Transverse colon (tissue), 4 donors: ENCODE data around the gene NUTF2.

ENCODE experiments used
- CTCF ChIP-seq, 5 experiments: fragments of 200-600 bp in 3 of 5; fragments of 450-650 bp in 2 of 5; sonication (generic) in 3 of 5; IDR thresholded peaks; 1 replicate in 2 of 5; 2 replicates in 3 of 5; pipeline ENCODE4 v1.5.1; 2016 to 2017; ENCODE audit warnings: antibody characterized with exemption in 5 of 5, inconsistent platforms in 3 of 5, mild to moderate bottlenecking in 2 of 5, moderate library complexity in 1 of 5
- EP300 ChIP-seq: sonication (generic); formaldehyde crosslinking; IDR thresholded peaks from one replicate; pipeline ENCODE4 v1.6.1; 2017; ENCODE audit warnings: antibody characterized with exemption, low read depth
- POLR2A ChIP-seq: fragments of 450-650 bp; IDR thresholded peaks from one replicate; pipeline ENCODE4 v1.6.1; 2016; ENCODE audit warnings: antibody characterized with exemption, mild to moderate bottlenecking, moderate library complexity
- POLR2AphosphoS5 ChIP-seq, 3 donors: sonication (generic); formaldehyde crosslinking; IDR thresholded peaks; one replicate each; pipeline ENCODE4 v1.6.1; 2016; ENCODE audit warnings: antibody characterized with exemption in 3 of 3

- TF ChIP-seq CTCF (IDR thresholded peaks at IDR 0.05): no peak
- no peak for TF ChIP-seq EP300
- no peak for TF ChIP-seq POLR2AphosphoS5 (IDR thresholded peaks at IDR 0.05)
- no peak for TF ChIP-seq POLR2A
These were observed 9.1 kb downstream of the NUTF2 start for GRCh38 chr16:67855789-67856188.
